Measurements from ENCODE around the gene SNCB. TPM values are rescaled to one million over a fixed set of nuclear protein-coding genes. Genes with fewer than 3 reads are reported as not detected.

SNCB gene
- total RNA-seq, 1 donor from 2014 or later, result not detected

GRCh38 chr5:176644294-176644693, 14.0 kb upstream of the SNCB start:
- Histone ChIP-seq H3F3A (ENCODE audit: low read depth) (peaks cover 22% of the 10 kb centered on the region), H4K20me1 (ENCODE audit: low read depth) (peaks cover 12% of the 10 kb centered on the region), H3K36me3 (no peaks in the 10 kb centered on the region), H2AFZ (replicated peaks) (peak overlapping the region; percentile 72), H3K4me2 (peak overlapping the region; percentile 67), H3K27ac (no peak overlapping the region), H3K9me3 (ENCODE audit: low read depth) (no peaks in the 10 kb centered on the region), H3K27me3 (no peaks in the 10 kb centered on the region), H3K9ac (no peak overlapping the region), H3K4me1 (peaks cover 30% of the 10 kb centered on the region), H3K4me3 (no peak overlapping the region), H3K79me2 (ENCODE audit: low read depth) (peaks cover 15% of the 10 kb centered on the region)
- DNase-seq (ENCODE audit: low spot score), result peak; percentile 64
- Mint-ChIP-seq H3K4me1 (peaks cover 31% of the 10 kb centered on the region), H3K36me3 (no peaks in the 10 kb centered on the region), H3K9me3 (no peaks in the 10 kb centered on the region), H3K27ac (no peak overlapping the region), H3K4me3 (no peak overlapping the region), H3K27me3 (ENCODE audit: insufficient read depth, low read depth) (peaks cover 17% of the 10 kb centered on the region)
- TF ChIP-seq, protein P1, sequence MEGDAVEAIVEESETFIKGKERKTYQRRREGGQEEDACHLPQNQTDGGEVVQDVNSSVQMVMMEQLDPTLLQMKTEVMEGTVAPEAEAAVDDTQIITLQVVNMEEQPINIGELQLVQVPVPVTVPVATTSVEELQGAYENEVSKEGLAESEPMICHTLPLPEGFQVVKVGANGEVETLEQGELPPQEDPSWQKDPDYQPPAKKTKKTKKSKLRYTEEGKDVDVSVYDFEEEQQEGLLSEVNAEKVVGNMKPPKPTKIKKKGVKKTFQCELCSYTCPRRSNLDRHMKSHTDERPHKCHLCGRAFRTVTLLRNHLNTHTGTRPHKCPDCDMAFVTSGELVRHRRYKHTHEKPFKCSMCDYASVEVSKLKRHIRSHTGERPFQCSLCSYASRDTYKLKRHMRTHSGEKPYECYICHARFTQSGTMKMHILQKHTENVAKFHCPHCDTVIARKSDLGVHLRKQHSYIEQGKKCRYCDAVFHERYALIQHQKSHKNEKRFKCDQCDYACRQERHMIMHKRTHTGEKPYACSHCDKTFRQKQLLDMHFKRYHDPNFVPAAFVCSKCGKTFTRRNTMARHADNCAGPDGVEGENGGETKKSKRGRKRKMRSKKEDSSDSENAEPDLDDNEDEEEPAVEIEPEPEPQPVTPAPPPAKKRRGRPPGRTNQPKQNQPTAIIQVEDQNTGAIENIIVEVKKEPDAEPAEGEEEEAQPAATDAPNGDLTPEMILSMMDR (IDR thresholded peaks at IDR 0.05), result no peak
- TF ChIP-seq EZH2phosphoT487 (IDR thresholded peaks at IDR 0.05), result no peak
- TF ChIP-seq EZH2 (IDR thresholded peaks at IDR 0.05), result no peak

GRCh38 chr5:176643491-176644219, 13.3 kb upstream of the SNCB start:
- Histone ChIP-seq H2AFZ (replicated peaks) (peak overlapping the region; percentile 72), H3K9me3 (ENCODE audit: low read depth) (no peaks in the 10 kb centered on the region), H4K20me1 (ENCODE audit: low read depth) (peaks cover 7% of the 10 kb centered on the region), H3K27me3 (no peaks in the 10 kb centered on the region), H3K4me1 (peaks cover 30% of the 10 kb centered on the region), H3K36me3 (no peaks in the 10 kb centered on the region), H3K79me2 (ENCODE audit: low read depth) (peaks cover 9% of the 10 kb centered on the region), H3K4me2 (peak overlapping the region; percentile 67), H3K9ac (no peak overlapping the region), H3F3A (ENCODE audit: low read depth) (peaks cover 22% of the 10 kb centered on the region), H3K4me3 (no peak overlapping the region), H3K27ac (no peak overlapping the region)
- H3K27me3 Mint-ChIP-seq (ENCODE audit: insufficient read depth, low read depth), result peaks cover 17% of the 10 kb centered on the region
- no peak overlapping the region for H3K27ac Mint-ChIP-seq
- H3K9me3 Mint-ChIP-seq, result no peaks in the 10 kb centered on the region
- TF ChIP-seq, protein P1 (IDR thresholded peaks at IDR 0.05), result no peak
- TF ChIP-seq EZH2 (IDR thresholded peaks at IDR 0.05), result no peak
- TF ChIP-seq EZH2phosphoT487 (IDR thresholded peaks at IDR 0.05), result no peak
- DNase-seq (ENCODE audit: low spot score), result no peak
- H3K4me3 Mint-ChIP-seq, result no peak overlapping the region
- H3K36me3 Mint-ChIP-seq, result no peaks in the 10 kb centered on the region
- H3K4me1 Mint-ChIP-seq, result peaks cover 29% of the 10 kb centered on the region

- Histone ChIP-seq H3K4me3 (no peak overlapping the region), H3K36me3 (no peaks in the 10 kb centered on the region), H3K4me1 (peaks cover 24% of the 10 kb centered on the region), H4K20me1 (ENCODE audit: low read depth) (no peaks in the 10 kb centered on the region), H3K9ac (no peak overlapping the region), H3K27ac (no peak overlapping the region), H3K79me2 (ENCODE audit: low read depth) (peaks cover 1% of the 10 kb centered on the region), H3K9me3 (ENCODE audit: low read depth) (no peaks in the 10 kb centered on the region), H2AFZ (replicated peaks) (no peak overlapping the region), H3K4me2 (no peak overlapping the region), H3K27me3 (no peaks in the 10 kb centered on the region), H3F3A (ENCODE audit: low read depth) (peaks cover 22% of the 10 kb centered on the region)
- Mint-ChIP-seq H3K9me3 (no peaks in the 10 kb centered on the region), H3K27ac (no peak overlapping the region), H3K27me3 (ENCODE audit: insufficient read depth, low read depth) (peaks cover 18% of the 10 kb centered on the region), H3K4me3 (no peak overlapping the region), H3K4me1 (peaks cover 25% of the 10 kb centered on the region), H3K36me3 (no peaks in the 10 kb centered on the region)
- TF ChIP-seq, protein P1 (IDR thresholded peaks at IDR 0.05), result no peak
- TF ChIP-seq EZH2 (IDR thresholded peaks at IDR 0.05) (no peak), EZH2phosphoT487 (IDR thresholded peaks at IDR 0.05) (no peak)
- no peak for DNase-seq (ENCODE audit: low spot score)
Measured at GRCh38 chr5:176642675-176643490, 12.5 kb upstream of the SNCB start.
